Measurements from ENCODE around the gene CFAP97D1. TPM values are rescaled to one million over a fixed set of nuclear protein-coding genes. Genes with fewer than 3 reads are reported as not detected.

Gene CFAP97D1
- total RNA-seq, 1 experiment from 2014 or later, result 0.13 TPM

DNA sequence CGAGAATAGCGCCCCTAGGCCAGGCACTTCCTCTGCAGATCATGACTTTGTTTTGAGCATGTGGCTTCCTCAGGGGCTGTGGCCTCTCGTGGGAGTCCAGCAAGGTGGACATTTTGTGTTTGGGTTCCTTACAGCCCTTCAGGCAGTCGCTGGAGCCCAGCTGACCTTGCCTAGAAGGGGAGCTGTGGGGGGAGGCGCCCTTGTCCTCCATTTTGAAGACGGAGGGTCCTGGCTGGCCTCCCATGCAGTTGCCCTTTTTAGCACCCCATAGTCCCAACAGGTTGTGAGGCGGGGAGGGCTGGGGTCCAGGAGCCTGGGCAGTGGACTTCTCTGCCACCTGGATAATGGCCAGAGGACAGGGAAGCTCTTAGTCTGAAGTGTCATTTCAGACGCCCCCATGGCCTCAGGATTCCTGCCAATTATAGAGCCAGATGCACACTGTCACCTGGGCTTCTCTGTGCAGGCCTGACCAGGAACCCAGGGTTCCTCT lies 23.0 kb upstream of the CFAP97D1 start:
- H3K4me3 Mint-ChIP-seq, result no peak overlapping the region
- DNase-seq (ENCODE audit: low spot score) (no peak), ATAC-seq (no peak)
- ChIA-PET POLR2A (no interaction called here), CTCF (interaction anchor here (3.1 to 14.2 kb wide), 3 partner anchors 59 to 180 kb away, joined by 12 to 476 read pairs (median 97); no protein-coding TSS in a partner anchor)
- H3K27ac Mint-ChIP-seq, result no peak overlapping the region
- no peak for TF ChIP-seq SMAD4 (CRISPR knock-in tag; IDR thresholded peaks at IDR 0.05)
- H3K36me3 Mint-ChIP-seq, result no peaks in the 10 kb centered on the region
- H3K9me3 Mint-ChIP-seq, result no peaks in the 10 kb centered on the region
- peaks cover 29% of the 10 kb centered on the region for H3K27me3 Mint-ChIP-seq (ENCODE audit: low read depth)
- peaks cover 35% of the 10 kb centered on the region for H3K4me1 Mint-ChIP-seq

DNA sequence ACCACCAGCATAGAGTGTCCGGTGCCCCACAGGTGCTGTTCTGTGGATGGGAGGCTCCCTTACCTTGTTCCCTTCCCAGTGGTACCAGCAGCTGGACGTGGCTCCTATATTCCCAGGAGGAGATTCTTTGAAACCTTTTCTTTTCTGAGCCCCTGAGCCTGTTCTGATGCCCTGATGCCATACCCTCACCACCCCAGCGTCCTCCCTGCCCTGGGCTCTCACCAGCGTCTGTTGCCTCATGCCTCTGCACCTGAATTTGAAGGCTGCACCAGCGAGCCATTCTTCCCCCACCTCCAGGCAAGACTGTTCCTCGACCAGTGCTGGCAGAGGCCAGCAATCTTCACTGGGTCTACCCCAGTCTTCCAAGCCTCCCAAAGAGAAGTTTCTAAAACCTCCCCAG lies 22.1 kb upstream of the CFAP97D1 start:
- CTCF ChIA-PET, result interaction anchor here (2.6 to 14.2 kb wide), 4 partner anchors 60 to 181 kb away, joined by 12 to 476 read pairs (median 58); partner anchors contain the start of gene CD300LG
- ATAC-seq, result no peak

DNA sequence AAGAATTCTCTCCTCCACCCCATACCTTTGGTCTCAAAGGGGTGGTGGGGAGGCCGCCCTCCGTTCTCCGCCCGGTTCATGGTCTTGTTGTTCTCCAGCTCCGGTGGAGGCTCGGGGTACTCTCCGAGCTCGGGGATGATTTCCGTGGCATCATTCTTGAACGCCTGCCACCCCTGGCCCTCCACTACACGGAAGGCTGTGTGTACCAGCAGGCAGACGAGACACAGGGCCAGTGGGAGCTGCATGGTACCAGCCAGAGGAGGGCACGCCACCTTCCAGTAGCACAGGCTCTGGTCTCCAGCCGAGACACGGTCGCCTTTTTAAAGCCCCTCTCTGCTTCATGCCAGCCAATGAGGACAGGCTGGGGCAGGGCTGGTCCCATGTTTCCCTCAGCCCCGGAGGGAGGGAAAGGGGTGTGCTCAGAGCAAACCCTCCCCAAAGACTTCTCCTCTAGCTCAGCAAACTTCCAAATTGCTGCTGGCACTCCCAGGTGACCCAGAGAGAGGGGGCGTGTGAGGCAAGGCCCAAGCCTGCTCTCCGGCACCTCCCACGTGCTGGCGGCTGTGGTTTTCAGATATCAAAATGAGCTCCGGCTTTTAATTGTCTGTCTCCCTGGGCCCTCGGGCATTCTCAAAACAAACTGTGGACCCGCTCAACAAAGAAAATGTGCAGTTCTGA lies 21.6 kb upstream of the CFAP97D1 start, which contains the start of gene SOST:
Gene SOST (minus strand): TSS at position 295 of the 678 bp plus-strand sequence. CDS start 50 bp downstream, at position 245.
- peaks cover 41% of the 10 kb centered on the region for H3K4me1 Mint-ChIP-seq
- TF ChIP-seq FOXP1 (CRISPR knock-in tag; IDR thresholded peaks at IDR 0.05; ENCODE audit: borderline replicate concordance), result peak; percentile 21; the same call in 1 of the 2 replicates
- TF ChIP-seq, protein P1, sequence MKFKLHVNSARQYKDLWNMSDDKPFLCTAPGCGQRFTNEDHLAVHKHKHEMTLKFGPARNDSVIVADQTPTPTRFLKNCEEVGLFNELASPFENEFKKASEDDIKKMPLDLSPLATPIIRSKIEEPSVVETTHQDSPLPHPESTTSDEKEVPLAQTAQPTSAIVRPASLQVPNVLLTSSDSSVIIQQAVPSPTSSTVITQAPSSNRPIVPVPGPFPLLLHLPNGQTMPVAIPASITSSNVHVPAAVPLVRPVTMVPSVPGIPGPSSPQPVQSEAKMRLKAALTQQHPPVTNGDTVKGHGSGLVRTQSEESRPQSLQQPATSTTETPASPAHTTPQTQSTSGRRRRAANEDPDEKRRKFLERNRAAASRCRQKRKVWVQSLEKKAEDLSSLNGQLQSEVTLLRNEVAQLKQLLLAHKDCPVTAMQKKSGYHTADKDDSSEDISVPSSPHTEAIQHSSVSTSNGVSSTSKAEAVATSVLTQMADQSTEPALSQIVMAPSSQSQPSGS (CRISPR knock-in tag; IDR thresholded peaks at IDR 0.05; ENCODE audit: borderline replicate concordance, low read depth), result no peak
- DNase-seq (ENCODE audit: low spot score) (no peak), ATAC-seq (no peak)
- no peaks in the 10 kb centered on the region for H3K36me3 Mint-ChIP-seq
- ChIA-PET CTCF (interaction anchor here (1.5 to 14.2 kb wide), 10 partner anchors 20 to 233 kb away, joined by 3 to 476 read pairs (median 12); partner anchors contain the start of genes CD300LG and DUSP3), POLR2A (interaction anchor here (0.5 to 1.0 kb wide), 2 partner anchors 65 to 197 kb away, joined by 3 to 7 read pairs; no protein-coding TSS in a partner anchor)
- no peak within 1 kb of the TSS for H3K27ac Mint-ChIP-seq
- H3K9me3 Mint-ChIP-seq, result no peaks in the 10 kb centered on the region
- H3K4me3 Mint-ChIP-seq, result no peak within 1 kb of the TSS
- peaks cover 29% of the 10 kb centered on the region for H3K27me3 Mint-ChIP-seq (ENCODE audit: low read depth)

More for the DNA sequence above, 22.1 kb upstream of the CFAP97D1 start:
- Mint-ChIP-seq H3K27ac (no peak overlapping the region), H3K4me1 (peaks cover 41% of the 10 kb centered on the region), H3K27me3 (ENCODE audit: low read depth) (peaks cover 29% of the 10 kb centered on the region), H3K4me3 (no peak overlapping the region), H3K9me3 (no peaks in the 10 kb centered on the region), H3K36me3 (no peaks in the 10 kb centered on the region)
- POLR2A ChIA-PET, result no interaction called here
- DNase-seq (ENCODE audit: low spot score), result no peak
- TF ChIP-seq PRRX2 (CRISPR knock-in tag; IDR thresholded peaks at IDR 0.05) (no peak), ATF1 (CRISPR knock-in tag; IDR thresholded peaks at IDR 0.05) (no peak)
- TF ChIP-seq, protein P2, sequence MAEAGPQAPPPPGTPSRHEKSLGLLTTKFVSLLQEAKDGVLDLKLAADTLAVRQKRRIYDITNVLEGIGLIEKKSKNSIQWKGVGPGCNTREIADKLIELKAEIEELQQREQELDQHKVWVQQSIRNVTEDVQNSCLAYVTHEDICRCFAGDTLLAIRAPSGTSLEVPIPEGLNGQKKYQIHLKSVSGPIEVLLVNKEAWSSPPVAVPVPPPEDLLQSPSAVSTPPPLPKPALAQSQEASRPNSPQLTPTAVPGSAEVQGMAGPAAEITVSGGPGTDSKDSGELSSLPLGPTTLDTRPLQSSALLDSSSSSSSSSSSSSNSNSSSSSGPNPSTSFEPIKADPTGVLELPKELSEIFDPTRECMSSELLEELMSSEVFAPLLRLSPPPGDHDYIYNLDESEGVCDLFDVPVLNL (CRISPR knock-in tag; IDR thresholded peaks at IDR 0.05; ENCODE audit: borderline replicate concordance, low read depth), result no peak
- TF ChIP-seq, protein P3, sequence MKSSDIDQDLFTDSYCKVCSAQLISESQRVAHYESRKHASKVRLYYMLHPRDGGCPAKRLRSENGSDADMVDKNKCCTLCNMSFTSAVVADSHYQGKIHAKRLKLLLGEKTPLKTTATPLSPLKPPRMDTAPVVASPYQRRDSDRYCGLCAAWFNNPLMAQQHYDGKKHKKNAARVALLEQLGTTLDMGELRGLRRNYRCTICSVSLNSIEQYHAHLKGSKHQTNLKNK (CRISPR knock-in tag; IDR thresholded peaks at IDR 0.05), result no peak

DNA sequence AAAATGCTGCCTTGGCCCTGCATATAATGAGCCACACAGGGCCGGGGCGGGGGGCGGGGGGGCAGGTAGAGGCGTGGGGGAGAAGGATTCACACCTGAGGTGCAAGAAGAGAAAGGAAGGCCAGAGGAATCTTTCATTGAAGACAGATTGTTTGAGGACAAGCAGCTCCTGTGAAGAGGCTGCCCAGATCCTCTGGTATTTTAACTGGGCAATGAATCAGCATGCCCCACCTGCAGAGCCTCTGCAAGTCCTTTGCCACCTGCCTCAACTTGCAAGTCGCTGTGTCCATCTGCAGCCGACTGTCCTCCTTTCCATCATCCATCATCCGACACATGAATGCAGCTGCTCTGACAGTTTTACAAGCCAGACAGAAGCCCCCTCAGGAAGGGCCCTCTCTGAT lies 20.4 kb upstream of the CFAP97D1 start:
- Mint-ChIP-seq H3K4me1 (peaks cover 36% of the 10 kb centered on the region), H3K9me3 (no peaks in the 10 kb centered on the region), H3K27me3 (ENCODE audit: low read depth) (peaks cover 19% of the 10 kb centered on the region), H3K4me3 (peak overlapping the region; percentile 28), H3K36me3 (no peaks in the 10 kb centered on the region), H3K27ac (no peak overlapping the region)
- CTCF ChIA-PET, result interaction anchor here (0.5 to 14.2 kb wide), 39 partner anchors 9 to 361 kb away, joined by 3 to 476 read pairs (median 4); partner anchors contain the start of genes ARL4D, CD300LG, DHX8 and DUSP3
- ATAC-seq (no peak), DNase-seq (ENCODE audit: low spot score) (no peak)
- POLR2A ChIA-PET, result interaction anchor here (0.7 to 1.6 kb wide), 3 partner anchors 46 to 66 kb away, joined by 3 to 7 read pairs (median 7); no protein-coding TSS in a partner anchor
- TF ChIP-seq NFE2L1 (CRISPR knock-in tag; IDR thresholded peaks at IDR 0.05) (peak; percentile 41; the same call in 1 of the 2 replicates), KAT7 (CRISPR knock-in tag; IDR thresholded peaks at IDR 0.05; ENCODE audit: borderline replicate concordance) (no peak), NR2C2 (CRISPR knock-in tag; IDR thresholded peaks at IDR 0.05) (no peak), FOXK1 (CRISPR knock-in tag; IDR thresholded peaks at IDR 0.05) (0 out of 2 replicates have a peak, but pooled peaks have one; percentile 16)
